GM04503 (cell line): ENCODE results near the gene PTPA.

ENCODE experiments used
- DNase-seq: peaks from one replicate; pipeline ENCODE4 v3.0.0-alpha.2; 2012; ENCODE audit warnings: low read depth

PTPA gene

DNA sequence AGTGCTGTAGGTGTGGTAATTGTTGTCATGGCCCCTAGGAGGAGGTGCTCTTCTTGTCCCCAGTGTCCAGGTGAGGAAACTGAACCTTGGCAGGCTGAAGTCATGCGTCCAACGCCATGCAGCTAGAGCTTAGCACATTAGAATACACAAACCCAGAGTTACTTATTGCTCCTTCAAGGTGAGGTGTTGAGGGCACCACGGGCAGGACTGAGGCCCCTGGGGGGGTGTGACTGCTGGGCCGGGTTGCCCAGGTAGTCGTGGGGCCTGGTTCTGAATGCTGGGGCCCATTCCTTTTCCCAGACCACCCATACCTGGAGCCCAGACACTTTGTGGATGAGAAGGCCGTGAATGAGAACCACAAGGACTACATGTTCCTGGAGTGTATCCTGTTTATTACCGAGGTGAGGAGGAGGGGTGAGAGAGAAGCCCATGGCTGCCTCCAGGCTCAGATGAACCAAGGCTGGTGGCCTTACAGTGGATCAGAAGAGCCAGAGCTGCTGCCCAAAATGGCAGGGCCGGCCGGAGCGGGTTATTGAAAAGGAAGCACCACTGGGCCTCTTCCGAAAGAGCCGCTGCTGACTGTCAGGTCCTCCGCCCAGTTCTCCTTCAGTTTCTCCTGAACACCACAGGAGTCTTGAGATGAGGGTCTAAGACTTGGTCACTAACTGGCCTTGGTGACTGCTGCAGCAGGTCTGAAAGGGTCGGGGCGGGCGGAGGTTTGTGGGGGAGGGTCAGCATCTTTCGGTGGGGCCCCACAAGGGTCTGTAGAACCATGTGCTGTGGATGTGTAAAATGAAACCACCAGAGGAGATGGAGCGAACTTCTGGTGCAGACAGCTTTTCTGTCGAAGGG, 26.3 kb downstream of the PTPA start:
- no peak for DNase-seq

GRCh38 chr9:129138144-129138462, 26.9 kb downstream of the PTPA start:
- DNase-seq: no peak

DNA sequence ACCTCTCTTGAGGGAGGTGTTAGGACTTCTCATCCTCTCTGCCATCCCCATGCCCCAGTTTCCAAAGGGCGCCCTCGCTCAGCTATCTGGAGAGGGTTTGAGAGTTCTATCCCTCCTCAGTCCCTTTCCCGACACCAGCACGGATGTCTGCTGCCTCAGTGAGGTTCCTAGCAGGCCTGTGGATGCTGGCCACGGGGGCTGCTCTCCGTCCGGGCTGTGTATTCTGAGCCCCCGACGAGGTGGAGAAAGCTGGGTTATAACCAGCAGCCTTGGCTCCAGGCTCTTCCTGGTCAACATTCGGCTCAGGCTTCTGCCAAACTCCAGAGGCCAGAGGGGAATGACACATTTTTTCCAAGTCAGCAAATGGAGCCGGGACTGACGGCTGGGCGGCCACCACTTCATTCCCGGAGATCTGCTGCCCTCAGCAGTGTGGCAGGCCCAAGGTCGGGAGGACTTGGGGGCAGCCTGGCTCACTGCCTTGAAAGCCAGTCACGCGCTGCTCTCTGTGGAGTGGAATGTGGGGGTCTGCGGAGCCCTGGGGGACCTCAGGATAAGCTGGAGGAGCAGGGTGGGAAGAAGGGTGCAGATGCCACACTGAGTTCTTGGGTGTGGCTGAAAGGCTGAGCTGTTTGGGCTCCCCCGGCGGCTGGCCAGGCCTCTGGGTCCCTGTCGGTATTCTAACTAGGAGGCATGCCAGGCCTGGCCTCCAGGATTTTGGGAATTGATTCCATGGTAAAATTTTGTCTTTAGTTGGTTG, 27.4 kb downstream of the PTPA start:
- no peak for DNase-seq

GRCh38 chr9:129139233-129139992, 28.2 kb downstream of the PTPA start:
- DNase-seq: peak; percentile 80

GRCh38 chr9:129139993-129140396, 28.8 kb downstream of the PTPA start:
- DNase-seq: peak; percentile 99

DNA sequence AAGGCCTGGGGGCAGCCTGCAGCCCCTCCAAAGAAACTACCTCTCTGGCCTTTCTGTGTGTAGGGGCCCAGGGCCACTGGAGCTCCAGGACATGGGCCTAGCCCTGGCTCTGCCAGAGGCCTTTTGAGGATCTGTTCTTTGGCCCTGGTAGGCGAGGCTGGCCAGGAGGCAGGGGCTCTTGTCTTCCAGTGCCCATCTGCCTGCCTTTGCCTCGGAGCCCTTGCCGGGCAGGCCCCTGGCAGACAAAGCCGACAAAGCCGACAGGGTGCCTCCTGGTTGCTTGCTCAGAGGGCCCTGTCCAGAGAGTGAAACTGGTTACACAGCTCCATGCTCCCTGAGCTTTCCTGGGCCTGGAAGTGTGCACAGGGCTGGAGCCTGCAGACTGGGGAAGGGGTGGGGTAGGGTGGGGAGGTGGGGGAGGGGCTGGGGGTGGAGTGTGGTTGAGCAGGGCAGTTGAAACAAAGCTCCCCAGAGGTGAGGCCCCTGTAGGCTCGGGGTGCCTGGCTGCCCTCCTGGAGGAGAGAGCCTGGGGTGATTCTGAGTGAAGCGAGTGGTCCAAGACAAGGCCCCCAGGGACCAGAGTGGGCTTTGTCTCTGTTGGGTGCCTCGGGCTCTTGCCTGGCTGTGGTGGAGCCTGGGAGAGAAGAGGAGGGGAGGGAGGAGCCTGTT, 29.3 kb downstream of the PTPA start:
- no peak for DNase-seq

DNA sequence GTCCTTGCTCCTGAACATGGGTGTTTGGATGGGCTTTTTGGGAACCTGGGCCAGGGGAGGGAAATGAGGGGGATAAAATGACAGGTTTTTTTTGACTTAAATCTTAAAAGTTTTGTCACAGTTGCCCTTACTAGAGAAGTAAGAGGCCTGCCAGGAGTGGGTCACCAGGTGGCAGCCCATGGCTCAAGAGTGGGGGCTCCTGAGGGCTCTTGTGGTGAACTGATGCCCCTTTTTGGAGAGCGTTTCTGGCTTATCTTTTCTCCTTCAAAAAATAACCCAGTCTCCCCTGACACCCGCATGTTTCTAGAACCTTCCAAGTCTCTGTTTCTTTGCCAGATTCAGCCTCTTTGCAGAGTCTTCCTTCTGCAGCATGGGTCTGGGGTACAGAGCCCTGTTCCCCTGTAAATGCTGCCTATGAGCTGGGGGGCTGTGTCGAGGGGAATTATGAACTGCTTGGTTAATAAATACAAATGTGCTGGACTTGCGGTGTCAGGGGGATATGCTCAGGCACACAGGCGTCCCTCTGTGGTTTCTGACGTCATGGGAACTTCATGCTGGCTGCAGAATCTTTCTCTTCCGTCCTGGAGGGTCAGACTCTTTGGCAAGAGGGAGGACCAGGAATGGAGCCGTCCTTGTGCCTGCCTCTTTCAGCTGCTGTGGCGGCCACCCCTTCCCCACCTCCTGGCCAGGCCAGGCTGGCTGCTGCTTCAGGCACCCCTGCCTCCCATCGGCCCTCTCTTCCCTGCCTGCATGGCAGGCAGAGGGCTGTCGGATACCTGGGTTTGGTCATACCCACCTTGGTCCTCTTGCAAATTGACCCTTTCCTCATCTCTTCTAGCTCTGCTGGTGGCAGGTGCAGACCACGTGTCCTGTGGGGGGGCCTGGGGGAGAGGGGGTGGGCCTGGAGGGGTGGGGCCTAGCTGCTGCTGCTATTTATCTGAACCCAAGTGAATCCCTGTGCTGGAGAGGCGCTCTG, 30.1 kb downstream of the PTPA start:
- DNase-seq: peak; percentile 85

DNA sequence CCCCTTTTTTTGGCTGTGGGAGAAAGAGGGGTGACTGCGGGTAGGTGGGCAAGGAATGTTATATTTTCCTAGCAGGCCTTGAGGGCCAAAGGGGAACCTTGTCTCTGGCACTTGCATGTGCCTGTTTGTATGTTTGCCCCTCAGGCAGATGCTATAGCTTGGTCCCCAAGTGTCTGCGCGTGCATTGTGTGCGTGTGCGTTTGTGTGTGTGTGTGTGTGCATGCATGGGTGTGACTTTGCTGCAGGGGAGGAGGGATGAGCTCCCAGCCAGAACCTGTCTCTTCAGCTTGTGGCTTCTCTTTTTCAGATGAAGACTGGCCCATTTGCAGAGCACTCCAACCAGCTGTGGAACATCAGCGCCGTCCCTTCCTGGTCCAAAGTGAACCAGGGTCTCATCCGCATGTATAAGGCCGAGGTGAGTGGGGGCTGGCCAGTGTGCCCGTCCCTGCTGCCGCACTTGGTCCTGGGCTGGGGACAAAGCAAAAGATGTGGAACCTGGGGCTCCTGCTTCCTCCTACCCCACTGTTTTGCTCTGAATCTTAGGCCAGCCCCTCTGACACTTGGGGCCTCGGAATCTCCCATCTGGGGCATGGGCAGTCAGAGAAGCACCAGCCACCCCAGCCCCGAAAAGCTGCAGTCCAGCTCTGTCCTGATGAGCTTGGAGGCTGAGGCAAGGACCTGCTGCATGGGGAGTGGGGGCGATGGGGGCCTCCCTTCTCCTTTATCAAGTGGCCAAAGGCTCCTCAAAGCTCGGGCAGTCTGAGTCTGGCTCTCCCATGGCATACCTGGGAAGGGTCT, 31.1 kb downstream of the PTPA start:
- DNase-seq: no peak

DNA sequence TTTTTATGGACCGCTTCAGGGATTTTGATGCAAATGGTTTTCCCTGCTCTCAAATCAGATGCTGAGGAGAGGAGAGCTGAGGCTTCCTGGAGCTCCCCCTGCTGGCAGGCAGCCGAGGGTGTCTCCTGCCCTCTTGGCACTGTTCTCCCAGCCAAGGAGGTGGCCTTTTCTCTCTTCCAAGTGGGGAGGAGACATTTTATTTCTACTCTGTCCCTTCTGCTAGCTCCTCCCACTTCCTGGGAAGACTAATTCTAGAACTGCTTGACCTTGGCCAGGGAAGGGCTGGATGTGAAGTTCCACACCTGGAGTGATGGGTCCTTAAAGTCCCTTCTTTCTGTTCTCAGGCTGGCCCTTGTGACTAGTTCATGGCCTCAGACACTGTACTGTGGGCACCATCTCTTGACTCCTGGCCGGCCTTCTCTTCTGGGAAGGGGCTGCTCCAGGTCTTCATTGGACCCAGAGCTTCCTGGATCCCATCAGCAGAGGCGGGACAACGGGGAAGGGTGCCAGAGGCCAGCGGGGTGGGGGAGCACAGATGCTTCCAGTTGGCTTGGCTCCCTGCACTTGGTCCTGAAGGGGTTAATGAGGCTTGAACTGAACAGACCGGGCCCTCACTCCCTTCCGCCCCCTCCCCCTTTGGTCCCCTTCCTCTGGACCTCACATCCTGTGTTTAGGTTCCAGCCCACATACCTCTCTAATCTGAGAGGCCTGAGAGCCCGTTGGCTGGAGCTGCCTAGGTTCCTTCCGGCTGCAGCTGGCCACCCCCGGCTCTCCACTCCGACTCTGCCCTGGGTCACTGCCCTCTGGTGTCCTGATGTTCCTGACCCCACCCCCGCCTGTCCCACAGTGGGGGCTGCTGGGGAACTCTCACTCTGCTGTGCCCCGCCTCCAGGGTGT, 32.1 kb downstream of the PTPA start:
- DNase-seq: peak; percentile 78

DNA sequence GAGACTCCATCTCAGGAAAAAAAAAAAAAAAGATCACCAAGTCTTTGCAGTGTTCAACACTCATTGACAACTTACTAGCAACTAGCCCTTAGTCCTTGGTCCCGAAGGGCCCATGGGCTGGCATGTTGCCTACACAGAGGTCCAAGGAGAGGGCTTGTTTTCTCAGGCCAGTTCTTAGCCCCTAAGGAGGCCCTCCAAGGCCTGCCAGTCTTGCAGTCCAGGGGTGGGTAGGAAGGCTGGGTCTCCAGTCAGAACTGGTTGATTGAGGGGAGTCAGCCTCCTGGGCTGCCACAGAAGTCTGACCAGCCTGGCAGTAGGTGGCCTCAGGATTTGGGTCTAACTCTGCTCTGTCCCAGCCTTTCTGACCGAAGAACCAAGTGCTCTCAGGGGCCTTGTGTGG, 34.1 kb downstream of the PTPA start:
- DNase-seq: no peak

GRCh38 chr9:129145841-129146292, 34.7 kb downstream of the PTPA start:
- peak; percentile 72 for DNase-seq

- no peak for DNase-seq
Observed at GRCh38 chr9:129146441-129146941, 35.3 kb downstream of the PTPA start.

DNA sequence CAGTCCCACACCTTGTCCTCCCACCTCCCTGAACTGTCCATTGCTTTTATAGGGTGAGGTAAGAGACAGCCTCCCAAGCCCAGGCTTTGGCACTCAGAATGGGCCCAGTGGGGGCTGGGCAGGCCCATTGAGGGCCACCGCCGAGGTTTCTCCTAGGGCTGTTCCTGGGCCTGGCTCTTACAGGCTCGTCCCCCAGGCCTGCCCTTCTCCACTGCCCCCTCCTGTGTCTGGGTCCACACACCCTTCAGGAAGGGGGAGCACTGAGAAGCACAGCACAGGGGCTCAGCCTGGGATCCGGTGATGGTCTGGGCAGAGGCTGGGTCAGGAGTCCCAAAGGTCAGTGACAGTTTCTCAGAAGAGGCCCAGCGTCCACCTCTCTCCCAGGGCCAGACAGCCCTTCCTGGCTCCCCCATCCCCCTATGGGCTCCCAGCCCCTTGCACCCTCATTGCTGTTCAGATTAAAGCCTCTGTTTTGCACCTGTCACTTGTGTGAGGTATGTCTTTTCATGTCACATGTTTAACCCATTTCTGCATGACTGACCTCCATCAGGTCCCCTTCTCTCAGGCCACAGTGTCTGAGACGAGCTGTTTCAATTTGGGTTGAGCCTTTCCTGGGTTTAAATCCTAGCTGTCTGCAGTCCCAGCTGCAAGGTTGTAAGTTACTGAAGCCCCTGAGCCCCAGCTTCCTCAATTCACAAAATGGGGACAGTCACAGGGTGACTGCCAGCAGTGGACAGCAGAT, 37.4 kb downstream of the PTPA start:
- no peak for DNase-seq

DNA sequence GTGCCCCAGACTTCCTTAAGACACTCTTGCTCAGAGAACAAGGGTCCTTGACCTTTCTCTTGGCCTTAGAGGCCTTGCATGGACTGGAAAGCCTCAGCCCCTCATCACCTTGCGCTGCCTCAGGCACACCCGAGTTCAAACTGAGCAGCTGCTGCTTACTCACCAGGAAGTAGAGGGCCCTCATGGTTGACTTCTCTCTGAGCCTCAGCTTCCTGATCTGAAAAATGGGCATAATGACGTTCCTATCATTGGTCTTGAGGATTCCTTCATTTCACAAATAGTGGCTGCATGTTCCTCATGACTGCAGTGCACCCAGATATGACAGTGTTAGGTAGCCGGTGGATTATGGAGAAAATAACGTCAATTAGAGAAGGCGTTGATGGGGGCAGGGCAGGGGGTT, 38.2 kb downstream of the PTPA start:
- no peak for DNase-seq

- DNase-seq: no peak
Observed at GRCh38 chr9:129150122-129150521, 38.9 kb downstream of the PTPA start.

- DNase-seq: no peak
Observed at GRCh38 chr9:129150672-129151211, 39.5 kb downstream of the PTPA start.

- DNase-seq: no peak
Observed at GRCh38 chr9:129151469-129151868, 40.3 kb downstream of the PTPA start.
